GM12801 (cell line): ENCODE data around the gene DISC1.

Source experiments
- TF ChIP-seq, protein P1 (sequence below): IDR thresholded peaks from one replicate; pipeline ENCODE4 v1.5.1; 2011; ENCODE audit warnings: control low read depth; ENCODE audit not compliant: insufficient read length; ENCODE audit errors: extremely low read depth

The DISC1 gene

DNA sequence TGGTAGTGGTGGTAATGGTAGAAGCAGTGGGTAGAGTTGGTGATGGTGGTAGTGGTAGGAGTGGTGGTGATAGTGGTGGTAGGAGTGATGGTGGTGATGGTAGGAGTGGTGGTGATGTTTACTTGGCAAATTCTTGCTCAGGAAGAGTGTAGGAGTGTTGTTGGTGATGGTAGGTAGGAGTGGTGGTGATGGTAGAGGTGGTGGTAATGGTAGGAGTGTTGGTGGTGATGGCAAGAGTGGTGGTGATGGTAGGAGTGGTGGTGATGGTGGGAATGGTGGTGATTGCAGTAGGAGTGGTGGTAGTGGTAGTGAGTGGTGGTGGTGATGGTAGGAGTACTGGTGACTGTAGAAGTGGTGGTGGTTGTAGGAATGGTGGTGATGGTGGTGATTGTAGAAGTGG, 106.5 kb downstream of the DISC1 start:
- TF ChIP-seq, protein P1, sequence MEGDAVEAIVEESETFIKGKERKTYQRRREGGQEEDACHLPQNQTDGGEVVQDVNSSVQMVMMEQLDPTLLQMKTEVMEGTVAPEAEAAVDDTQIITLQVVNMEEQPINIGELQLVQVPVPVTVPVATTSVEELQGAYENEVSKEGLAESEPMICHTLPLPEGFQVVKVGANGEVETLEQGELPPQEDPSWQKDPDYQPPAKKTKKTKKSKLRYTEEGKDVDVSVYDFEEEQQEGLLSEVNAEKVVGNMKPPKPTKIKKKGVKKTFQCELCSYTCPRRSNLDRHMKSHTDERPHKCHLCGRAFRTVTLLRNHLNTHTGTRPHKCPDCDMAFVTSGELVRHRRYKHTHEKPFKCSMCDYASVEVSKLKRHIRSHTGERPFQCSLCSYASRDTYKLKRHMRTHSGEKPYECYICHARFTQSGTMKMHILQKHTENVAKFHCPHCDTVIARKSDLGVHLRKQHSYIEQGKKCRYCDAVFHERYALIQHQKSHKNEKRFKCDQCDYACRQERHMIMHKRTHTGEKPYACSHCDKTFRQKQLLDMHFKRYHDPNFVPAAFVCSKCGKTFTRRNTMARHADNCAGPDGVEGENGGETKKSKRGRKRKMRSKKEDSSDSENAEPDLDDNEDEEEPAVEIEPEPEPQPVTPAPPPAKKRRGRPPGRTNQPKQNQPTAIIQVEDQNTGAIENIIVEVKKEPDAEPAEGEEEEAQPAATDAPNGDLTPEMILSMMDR = no peak

DNA sequence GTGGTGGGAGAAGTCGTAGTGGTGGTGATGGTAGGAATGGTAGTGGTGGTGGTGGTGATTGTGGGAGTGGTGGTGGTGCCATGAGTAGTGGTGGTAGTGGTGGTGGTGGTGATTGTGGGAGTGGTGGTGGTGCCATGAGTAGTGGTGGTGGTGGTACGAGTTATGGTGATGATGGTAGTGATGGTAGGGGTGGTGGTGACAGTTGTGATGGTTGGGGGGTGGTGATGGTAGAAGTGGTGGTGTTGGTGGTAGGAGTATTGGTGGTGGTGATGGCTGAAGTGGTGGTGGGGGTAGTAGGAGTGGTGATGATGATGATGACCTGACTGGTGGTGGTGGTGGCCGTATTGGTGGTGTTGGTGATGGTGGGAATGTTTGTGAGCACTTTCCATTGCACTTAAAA, 107.1 kb downstream of the DISC1 start:
- TF ChIP-seq, protein P1 = no peak

DNA sequence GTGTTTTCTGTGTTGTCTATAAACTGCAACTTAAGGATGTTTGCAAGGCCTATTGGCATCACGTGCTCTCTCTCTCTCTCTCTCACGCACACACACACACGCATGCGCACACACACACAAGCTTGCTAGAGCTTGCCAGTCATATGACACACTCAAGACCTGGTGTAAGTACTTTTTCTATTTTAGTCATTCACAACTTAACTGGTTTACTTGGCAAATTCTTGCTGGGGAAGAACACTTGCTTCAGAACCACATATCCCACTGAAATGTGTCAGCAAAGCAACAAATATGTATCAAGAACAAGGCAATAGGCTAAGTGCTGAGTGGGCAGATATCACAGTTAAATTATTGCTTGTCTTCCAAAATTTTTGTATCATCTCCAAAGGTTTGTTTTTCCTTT, 107.8 kb downstream of the DISC1 start:
- TF ChIP-seq, protein P1 = no peak

DNA sequence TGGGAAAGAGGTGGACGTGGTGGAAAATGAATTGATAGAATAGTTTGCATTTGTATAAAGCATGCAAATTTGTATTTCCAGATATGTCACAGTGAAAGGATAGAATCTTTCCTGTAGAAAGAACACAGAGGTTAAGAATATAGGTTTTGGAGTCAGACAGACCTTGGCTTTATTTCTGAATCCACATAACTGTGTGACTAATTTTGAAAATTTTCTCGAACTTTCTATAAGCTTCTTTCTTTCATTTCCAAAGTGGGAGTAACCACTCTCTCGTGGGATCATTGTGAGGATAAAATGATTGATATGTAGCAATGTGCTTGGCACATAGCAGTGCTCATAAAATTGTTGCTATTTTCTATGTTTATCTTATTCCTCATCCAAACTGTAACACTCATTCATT, 108.8 kb downstream of the DISC1 start:
- TF ChIP-seq, protein P1 = no peak

DNA sequence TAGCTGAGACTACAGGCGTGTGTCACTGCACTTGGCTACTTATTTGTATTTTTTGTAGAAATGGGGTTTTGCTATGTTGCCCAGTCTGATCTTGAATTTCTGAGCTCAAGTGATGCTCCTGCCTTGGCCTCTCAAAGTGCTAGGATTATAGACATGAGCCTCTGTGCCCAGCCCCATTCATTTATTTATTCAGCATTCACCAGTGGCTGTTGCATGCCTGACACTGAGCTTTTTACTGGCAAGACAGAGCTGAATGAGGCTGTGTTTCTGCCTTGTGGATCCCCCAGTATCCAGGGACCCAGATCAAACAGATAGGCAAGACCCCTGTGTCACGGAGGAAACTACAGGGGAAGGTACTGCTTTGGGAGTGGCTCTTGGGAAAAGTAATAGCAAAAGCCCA, 109.4 kb downstream of the DISC1 start:
- TF ChIP-seq, protein P1 = no peak

DNA sequence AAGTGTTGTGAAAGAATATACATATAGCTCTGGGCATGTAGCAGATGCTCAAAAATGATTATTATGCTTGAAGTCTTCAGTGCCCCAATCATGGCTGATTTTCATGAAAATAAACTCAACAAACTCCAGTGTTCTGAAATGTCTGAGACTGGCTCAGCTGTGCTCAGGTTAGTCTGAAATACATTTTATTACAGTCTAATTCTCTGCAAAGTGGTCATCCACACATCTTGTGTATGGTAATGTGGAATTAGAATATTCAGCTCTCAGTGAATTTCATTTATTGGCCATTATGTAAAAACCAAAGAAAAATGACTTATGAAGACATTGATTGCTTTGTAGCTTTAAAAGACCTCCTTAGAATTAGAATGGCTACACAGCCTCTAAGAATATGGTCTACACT, 109.9 kb downstream of the DISC1 start:
- TF ChIP-seq, protein P1 = no peak

DNA sequence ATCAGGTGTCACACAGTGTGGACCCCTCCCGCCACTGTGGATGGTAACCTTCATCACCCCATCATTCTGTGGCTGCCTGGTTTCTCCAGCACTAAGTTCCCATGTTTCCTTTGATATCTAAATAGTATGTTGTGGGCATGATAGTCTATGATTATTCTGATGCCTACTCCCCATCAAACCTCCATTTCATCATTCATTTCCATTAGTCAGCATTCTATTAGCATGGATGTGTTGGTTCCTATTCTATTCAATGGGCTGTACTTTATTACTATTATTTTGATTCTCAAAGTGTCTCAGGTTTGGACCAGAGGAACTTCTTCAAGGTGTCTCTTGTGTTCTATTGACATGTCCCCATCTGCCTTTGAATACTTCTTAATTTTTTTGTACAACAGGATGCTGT, 112.0 kb downstream of the DISC1 start:
- TF ChIP-seq, protein P1 = no peak

DNA sequence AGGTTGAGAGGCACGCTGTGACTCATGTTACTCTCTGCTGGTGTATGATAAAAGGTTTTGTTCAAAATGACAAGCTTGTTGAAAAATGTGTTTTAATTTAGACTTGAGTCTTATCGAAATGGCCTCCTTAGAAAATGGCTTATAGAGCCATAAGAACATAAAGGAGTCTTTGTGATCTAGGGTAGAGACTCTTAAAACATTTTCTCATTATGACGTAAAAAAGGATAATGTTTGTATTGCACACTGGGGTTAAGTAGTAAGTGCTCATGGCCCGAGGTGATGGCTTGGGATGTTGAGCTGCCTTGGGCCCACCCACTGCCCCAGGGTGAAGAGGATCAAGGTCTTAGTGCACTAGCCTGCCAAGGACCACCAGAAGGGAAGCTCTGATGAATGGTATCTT, 117.4 kb downstream of the DISC1 start:
- TF ChIP-seq, protein P1 = no peak
